Esophagus muscularis mucosa (tissue), 4 donors: ENCODE measurements around the gene ABCC11. TPM values are rescaled to one million over a fixed set of nuclear protein-coding genes. Genes with fewer than 3 reads are reported as not detected.

Experiments
- DNase-seq: peaks from one replicate; pipeline ENCODE4 v3.0.0-alpha.2; 2017; ENCODE audit errors: extremely low spot score
- H3K27ac ChIP-seq, 4 donors: fragments of 200-600 bp; sonication (generic); replicated peaks in 1 of 4; 1 replicate in 3 of 4; 2 replicates in 1 of 4; pipeline ENCODE4 v1.5.1; 2016 to 2019; ENCODE audit warnings: mild to moderate bottlenecking in 1 of 4
- H3K27me3 ChIP-seq, 4 donors: fragments of 200-600 bp; sonication (generic); one replicate each; pipeline versions ENCODE4 v1.5.1 to v1.6.0; 2016 to 2019
- H3K36me3 ChIP-seq, 4 donors: fragments of 200-600 bp; sonication (generic); one replicate each; pipeline ENCODE4 v1.5.1; 2016 to 2019
- H3K4me1 ChIP-seq, 4 donors: fragments of 200-600 bp; sonication (generic); one replicate each; pipeline ENCODE4 v1.5.1; 2016 to 2019
- H3K4me3 ChIP-seq, 4 donors: fragments of 200-600 bp; sonication (generic); 1 replicate in 2 of 4; 2 replicates in 2 of 4; pipeline ENCODE4 v1.5.1; 2016 to 2019; ENCODE audit warnings: mild to moderate bottlenecking in 4 of 4, moderate library complexity in 1 of 4
- H3K9me3 ChIP-seq, 4 donors: fragments of 200-600 bp; sonication (generic); 1 replicate in 3 of 4; 2 replicates in 1 of 4; pipeline ENCODE4 v1.5.1; 2016 to 2019
- EP300 ChIP-seq: sonication (generic); formaldehyde crosslinking; IDR thresholded peaks from one replicate; pipeline ENCODE4 v1.6.1; 2017; ENCODE audit warnings: antibody characterized with exemption
- POLR2A ChIP-seq: fragments of 450-650 bp; IDR thresholded peaks from one replicate; pipeline ENCODE4 v1.6.1; 2017; ENCODE audit warnings: antibody characterized with exemption, moderate library complexity, mild to moderate bottlenecking, low read depth
- POLR2AphosphoS5 ChIP-seq, 2 donors: sonication (generic); formaldehyde crosslinking; IDR thresholded peaks; one replicate each; pipeline ENCODE4 v1.6.1; 2017; ENCODE audit warnings: antibody characterized with exemption in 2 of 2
- WGBS: methylation state at CpG from one replicate; pipeline ENCODE4 v1.1.5; 2018; 5-methylcytosine and 5-hydroxymethylcytosine counted together
- intact Hi-C: fragments of 100-400 bp; cut with DNase I; formaldehyde crosslinking; loops from one replicate; pipeline ENCODE4 v1.15.1; 2023
- total RNA-seq, 4 donors: library from RNA; depleted of rRNA; stranded (reverse); fragments of >200 nt; gene quantifications; one replicate each; pipeline versions ENCODE4 v1.1.0 to v1.2.1, GENCODE V29; 2016
- TF ChIP-seq, protein P1 (sequence below), 3 experiments: fragments of 200-600 bp in 2 of 3; fragments of 450-650 bp in 1 of 3; sonication (generic) in 2 of 3; IDR thresholded peaks; one replicate each; pipeline ENCODE4 v1.5.1; 2017 to 2019; ENCODE audit warnings: antibody characterized with exemption in 3 of 3, mild to moderate bottlenecking in 2 of 3, moderate library complexity in 1 of 3

The ABCC11 gene
- total RNA-seq, 4 donors from 2014 or later = not detected

DNA sequence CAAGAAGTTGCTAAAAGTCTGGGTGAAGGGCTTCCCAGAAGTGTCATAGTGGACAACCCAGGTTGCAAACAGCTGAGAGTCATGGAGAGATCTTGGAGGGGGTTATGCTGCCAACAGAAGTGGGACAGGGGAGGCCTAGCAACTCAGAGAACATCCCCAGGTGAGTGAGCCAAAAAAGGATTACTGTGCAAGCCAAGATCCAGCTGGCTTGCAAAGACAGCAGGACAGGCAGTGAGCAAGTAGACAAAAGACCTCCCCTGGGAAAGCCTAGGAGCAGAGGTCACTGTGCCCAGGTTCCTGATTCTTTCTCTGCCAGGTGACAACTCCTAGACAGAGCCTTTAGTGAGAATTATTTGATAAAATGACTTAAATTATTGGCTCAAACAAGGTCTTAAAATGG is 12.7 kb downstream of the ABCC11 start:
- DNase-seq = no peak
- Histone ChIP-seq H3K27me3 (peaks cover 0 to 5% (median 0%) of the 10 kb centered on the region in 4 donors), H3K4me3 (no peak overlapping the region), H3K9me3 (no peaks in the 10 kb centered on the region), H3K27ac (no peak overlapping the region), H3K4me1 (no peaks in the 10 kb centered on the region), H3K36me3 (no peaks in the 10 kb centered on the region)
- TF ChIP-seq POLR2A (no peak), POLR2AphosphoS5 (IDR thresholded peaks at IDR 0.05) (no peak), EP300 (no peak)
- TF ChIP-seq, protein P1, sequence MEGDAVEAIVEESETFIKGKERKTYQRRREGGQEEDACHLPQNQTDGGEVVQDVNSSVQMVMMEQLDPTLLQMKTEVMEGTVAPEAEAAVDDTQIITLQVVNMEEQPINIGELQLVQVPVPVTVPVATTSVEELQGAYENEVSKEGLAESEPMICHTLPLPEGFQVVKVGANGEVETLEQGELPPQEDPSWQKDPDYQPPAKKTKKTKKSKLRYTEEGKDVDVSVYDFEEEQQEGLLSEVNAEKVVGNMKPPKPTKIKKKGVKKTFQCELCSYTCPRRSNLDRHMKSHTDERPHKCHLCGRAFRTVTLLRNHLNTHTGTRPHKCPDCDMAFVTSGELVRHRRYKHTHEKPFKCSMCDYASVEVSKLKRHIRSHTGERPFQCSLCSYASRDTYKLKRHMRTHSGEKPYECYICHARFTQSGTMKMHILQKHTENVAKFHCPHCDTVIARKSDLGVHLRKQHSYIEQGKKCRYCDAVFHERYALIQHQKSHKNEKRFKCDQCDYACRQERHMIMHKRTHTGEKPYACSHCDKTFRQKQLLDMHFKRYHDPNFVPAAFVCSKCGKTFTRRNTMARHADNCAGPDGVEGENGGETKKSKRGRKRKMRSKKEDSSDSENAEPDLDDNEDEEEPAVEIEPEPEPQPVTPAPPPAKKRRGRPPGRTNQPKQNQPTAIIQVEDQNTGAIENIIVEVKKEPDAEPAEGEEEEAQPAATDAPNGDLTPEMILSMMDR (IDR thresholded peaks at IDR 0.05) = no peak
- intact Hi-C loops = no loop called here

DNA sequence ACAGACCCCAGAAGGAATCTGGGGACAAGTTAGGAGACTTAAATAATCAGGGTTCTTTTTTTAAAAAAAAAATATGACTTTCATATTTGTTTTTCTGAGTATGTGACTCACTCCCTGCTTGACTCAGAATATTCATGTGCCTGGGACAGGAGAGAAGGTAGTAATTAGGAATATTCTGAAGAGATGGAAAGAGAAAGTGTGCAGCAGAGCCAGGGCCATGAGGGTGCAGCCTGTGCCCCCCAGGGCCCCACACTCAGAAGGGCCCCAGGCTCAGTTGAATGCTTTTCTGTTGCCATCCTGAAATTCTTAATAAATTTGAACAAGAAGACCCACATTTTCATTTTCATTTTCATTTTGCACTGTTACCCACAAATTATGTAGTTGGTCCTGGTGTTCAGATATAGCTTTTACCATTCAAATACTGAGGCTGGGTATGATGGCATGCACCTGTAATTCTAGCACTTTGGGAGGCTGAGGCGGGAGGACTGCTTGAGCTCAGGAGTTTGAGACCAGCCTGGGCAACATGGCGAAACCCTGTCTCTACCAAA is 14.8 kb downstream of the ABCC11 start:
- TF ChIP-seq EP300 (no peak), POLR2A (no peak), POLR2AphosphoS5 (IDR thresholded peaks at IDR 0.05) (no peak)
- TF ChIP-seq, protein P1 (IDR thresholded peaks at IDR 0.05) = no peak
- Histone ChIP-seq H3K27ac (no peak overlapping the region), H3K27me3 (peaks cover 0 to 6% (median 0%) of the 10 kb centered on the region in 4 donors), H3K4me1 (no peaks in the 10 kb centered on the region), H3K4me3 (no peak overlapping the region), H3K36me3 (no peaks in the 10 kb centered on the region), H3K9me3 (no peaks in the 10 kb centered on the region)
- intact Hi-C loops = no loop called here
- 100% methylated on average over 2 of the region's 2 CpGs for WGBS
- no peak for DNase-seq

DNA sequence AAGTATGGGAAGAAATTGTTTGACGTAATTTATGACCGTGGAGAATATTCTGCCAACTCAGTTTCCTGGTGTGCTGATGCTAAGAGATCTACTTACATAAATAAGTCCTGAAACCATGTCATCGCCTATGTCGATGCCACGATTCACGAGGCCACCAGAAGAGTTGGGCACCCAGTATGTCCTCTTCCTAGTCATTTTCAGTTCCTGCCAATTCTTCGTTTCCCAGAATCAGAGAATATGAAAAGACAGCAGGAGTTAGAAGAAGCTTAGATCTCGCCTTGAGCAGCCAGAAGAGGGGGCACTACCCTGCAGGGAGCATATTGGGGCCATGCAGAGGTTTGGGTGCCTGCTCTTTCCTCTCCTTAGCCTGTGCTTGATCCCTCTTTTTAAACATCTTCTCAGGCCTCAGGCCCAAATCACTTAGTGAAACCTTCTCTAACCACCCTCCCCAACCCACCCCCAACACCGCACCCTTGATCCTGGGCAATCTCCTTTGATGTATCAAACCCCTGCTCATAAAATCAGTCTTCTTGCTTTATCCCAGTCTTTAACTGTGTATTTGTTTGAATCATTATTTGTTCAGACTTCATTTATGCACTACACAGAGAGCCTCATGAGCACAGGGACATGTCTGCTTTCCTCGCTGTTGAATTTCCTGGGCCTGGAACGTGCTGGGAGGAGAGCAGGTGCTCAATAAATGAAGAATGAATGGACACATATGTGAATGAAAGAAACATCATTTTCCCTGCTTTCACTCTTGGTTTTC is 15.4 kb downstream of the ABCC11 start:
- Histone ChIP-seq H3K36me3 (no peaks in the 10 kb centered on the region), H3K4me1 (no peaks in the 10 kb centered on the region), H3K27ac (no peak overlapping the region), H3K9me3 (no peaks in the 10 kb centered on the region), H3K4me3 (no peak overlapping the region), H3K27me3 (peaks cover 0 to 6% (median 0%) of the 10 kb centered on the region in 4 donors)
- TF ChIP-seq EP300 (no peak), POLR2AphosphoS5 (IDR thresholded peaks at IDR 0.05) (no peak), POLR2A (no peak)
- TF ChIP-seq, protein P1 (IDR thresholded peaks at IDR 0.05) = peak in 1 of 3 experiments; percentile 27
- WGBS = 68% methylated on average over 11 of the region's 11 CpGs
- DNase-seq = no peak
- intact Hi-C loops = no loop called here

DNA sequence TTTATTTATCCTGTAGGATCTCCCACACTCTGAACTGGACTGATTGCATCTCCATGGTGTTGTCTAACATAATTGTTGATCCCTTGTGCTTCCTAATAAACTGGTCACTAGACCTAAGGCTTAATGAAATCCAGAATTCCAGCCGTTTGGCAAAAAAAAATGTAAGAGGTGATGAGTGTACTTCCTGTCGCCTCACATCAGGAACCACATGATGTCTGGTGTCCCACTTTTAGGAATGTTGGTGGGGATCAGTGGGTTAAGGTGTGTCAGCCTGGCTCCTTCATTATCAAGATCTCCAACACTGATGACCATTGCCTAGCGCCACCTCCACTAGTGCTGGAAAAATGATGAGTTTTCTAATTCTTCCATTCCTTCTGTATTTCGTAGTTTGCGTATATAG is 21.9 kb downstream of the ABCC11 start:
- H3K9me3 ChIP-seq = no peaks in the 10 kb centered on the region
- intact Hi-C loops = no loop called here
- no peak for DNase-seq
- no peaks in the 10 kb centered on the region for H3K4me1 ChIP-seq
- H3K27ac ChIP-seq = no peak overlapping the region
- peaks cover 0 to 6% (median 0%) of the 10 kb centered on the region in 4 donors for H3K27me3 ChIP-seq
- TF ChIP-seq, protein P1 (IDR thresholded peaks at IDR 0.05) = no peak
- TF ChIP-seq EP300 (no peak), POLR2AphosphoS5 (IDR thresholded peaks at IDR 0.05) (no peak), POLR2A (no peak)
- 64% methylated on average over 5 of the region's 5 CpGs for WGBS
- H3K36me3 ChIP-seq = no peaks in the 10 kb centered on the region
- H3K4me3 ChIP-seq = no peak overlapping the region
